Natural killer cell (primary cell): Measurements from ENCODE around the gene PTH. TPM values are rescaled to one million over a fixed set of nuclear protein-coding genes. Genes with fewer than 3 reads are reported as not detected.

Experiments used
- ATAC-seq, 3 donors: fragments of 150-1000 bp in 2 of 3; fragments of 200-7000 bp in 1 of 3; cut with Tn5 transposase; 1 replicate in 1 of 3; 2 replicates in 2 of 3; pipeline ENCODE4 v1.10.0; 2021; ENCODE audit warnings: mild to moderate bottlenecking in 2 of 3, moderate library complexity in 2 of 3
- DNase-seq, 2 donors: peaks; one replicate each; pipeline versions ENCODE4 v3.0.0 to v3.0.0-alpha.2; 2013 to 2021; ENCODE audit warnings: mixed read lengths in 1 of 2
- H3K27ac ChIP-seq: one replicate; pipeline ENCODE4 v1.5.1; 2013; ENCODE audit warnings: mild to moderate bottlenecking, low read length
- H3K27me3 ChIP-seq: one replicate; pipeline ENCODE4 v1.6.1; 2013; ENCODE audit warnings: low read length; ENCODE audit not compliant: control insufficient read depth, insufficient read depth
- H3K36me3 ChIP-seq: one replicate; pipeline ENCODE4 v1.6.1; 2013; ENCODE audit warnings: low read length; ENCODE audit not compliant: control insufficient read depth, insufficient read depth
- H3K4me1 ChIP-seq: one replicate; pipeline ENCODE4 v1.6.1; 2013; ENCODE audit warnings: low read length; ENCODE audit not compliant: control insufficient read depth, insufficient read depth
- H3K4me3 ChIP-seq: one replicate; pipeline ENCODE4 v1.5.1; 2013; ENCODE audit warnings: low read length
- H3K9me3 ChIP-seq: one replicate; pipeline ENCODE4 v1.6.1; 2013; ENCODE audit warnings: low read length; ENCODE audit not compliant: control insufficient read depth, insufficient read depth
- H3K27ac Mint-ChIP-seq, 2 donors: one replicate each; pipeline ENCODE4 v1.8.0; 2022; ENCODE audit warnings: mild to moderate bottlenecking in 2 of 2, mixed read lengths in 2 of 2, moderate library complexity in 1 of 2
- H3K27me3 Mint-ChIP-seq, 2 donors: one replicate each; pipeline ENCODE4 v1.8.0; 2022; ENCODE audit warnings: low read depth in 2 of 2, mixed read lengths in 2 of 2
- H3K36me3 Mint-ChIP-seq: one replicate; pipeline ENCODE4 v1.8.0; 2022; ENCODE audit warnings: mixed read lengths
- H3K4me1 Mint-ChIP-seq, 2 donors: one replicate each; pipeline ENCODE4 v1.8.0; 2022; ENCODE audit warnings: mixed read lengths in 2 of 2
- H3K4me3 Mint-ChIP-seq: one replicate; pipeline ENCODE4 v1.8.0; 2022; ENCODE audit warnings: mild to moderate bottlenecking, moderate library complexity, mixed read lengths
- H3K9me3 Mint-ChIP-seq, 2 donors: one replicate each; pipeline ENCODE4 v1.8.0; 2022; ENCODE audit warnings: mixed read lengths in 2 of 2
- WGBS: methylation state at CpG from one replicate; pipeline ENCODE4 v1.1.7; 2013; ENCODE audit warnings: missing lambda C conversion rate; ENCODE audit not compliant: insufficient coverage; 5-methylcytosine and 5-hydroxymethylcytosine counted together
- intact Hi-C: fragments of 100-400 bp; cut with micrococcal nuclease; formaldehyde crosslinking; loops from one replicate; pipeline ENCODE4 v1.14.2; 2022
- total RNA-seq, 4 donors: library from RNA; stranded (reverse); fragments of 120-200 nt in 1 of 4; gene quantifications; one replicate each; pipeline versions ENCODE4 v1.2.3 to v1.2.4, GENCODE V29; 2013 to 2022
- TF ChIP-seq, protein P1 (sequence below): fragments of 200-600 bp; IDR thresholded peaks from one replicate; pipeline ENCODE4 v1.8.0; 2022; ENCODE audit warnings: antibody characterized with exemption

Gene PTH
- total RNA-seq, 3 donors from 2014 or later (not counting 1 experiment from before 2014, with no cell fraction given) = not detected

GRCh38 chr11:13479688-13480087 lies 16.1 kb downstream of the PTH start:
- H3K27ac ChIP-seq = no peak overlapping the region
- Mint-ChIP-seq H3K4me3 (no peak overlapping the region), H3K9me3 (no peaks in the 10 kb centered on the region), H3K27me3 (peaks cover 25 to 30% of the 10 kb centered on the region in 2 donors), H3K4me1 (no peaks in the 10 kb centered on the region), H3K36me3 (no peaks in the 10 kb centered on the region), H3K27ac (no peak overlapping the region)
- H3K4me3 ChIP-seq = no peak overlapping the region
- 90% methylated on average over 3 of the region's 3 CpGs for WGBS
- H3K4me1 ChIP-seq = no peaks in the 10 kb centered on the region
- no peak for ATAC-seq
- DNase-seq = no peak
- no peaks in the 10 kb centered on the region for H3K27me3 ChIP-seq
- H3K36me3 ChIP-seq = no peaks in the 10 kb centered on the region
- TF ChIP-seq, protein P1, sequence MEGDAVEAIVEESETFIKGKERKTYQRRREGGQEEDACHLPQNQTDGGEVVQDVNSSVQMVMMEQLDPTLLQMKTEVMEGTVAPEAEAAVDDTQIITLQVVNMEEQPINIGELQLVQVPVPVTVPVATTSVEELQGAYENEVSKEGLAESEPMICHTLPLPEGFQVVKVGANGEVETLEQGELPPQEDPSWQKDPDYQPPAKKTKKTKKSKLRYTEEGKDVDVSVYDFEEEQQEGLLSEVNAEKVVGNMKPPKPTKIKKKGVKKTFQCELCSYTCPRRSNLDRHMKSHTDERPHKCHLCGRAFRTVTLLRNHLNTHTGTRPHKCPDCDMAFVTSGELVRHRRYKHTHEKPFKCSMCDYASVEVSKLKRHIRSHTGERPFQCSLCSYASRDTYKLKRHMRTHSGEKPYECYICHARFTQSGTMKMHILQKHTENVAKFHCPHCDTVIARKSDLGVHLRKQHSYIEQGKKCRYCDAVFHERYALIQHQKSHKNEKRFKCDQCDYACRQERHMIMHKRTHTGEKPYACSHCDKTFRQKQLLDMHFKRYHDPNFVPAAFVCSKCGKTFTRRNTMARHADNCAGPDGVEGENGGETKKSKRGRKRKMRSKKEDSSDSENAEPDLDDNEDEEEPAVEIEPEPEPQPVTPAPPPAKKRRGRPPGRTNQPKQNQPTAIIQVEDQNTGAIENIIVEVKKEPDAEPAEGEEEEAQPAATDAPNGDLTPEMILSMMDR = no peak
- no peaks in the 10 kb centered on the region for H3K9me3 ChIP-seq
- intact Hi-C loops = loop anchor here (10.0 kb wide), 1 partner anchor 235 kb away; no protein-coding TSS in a partner anchor

DNA sequence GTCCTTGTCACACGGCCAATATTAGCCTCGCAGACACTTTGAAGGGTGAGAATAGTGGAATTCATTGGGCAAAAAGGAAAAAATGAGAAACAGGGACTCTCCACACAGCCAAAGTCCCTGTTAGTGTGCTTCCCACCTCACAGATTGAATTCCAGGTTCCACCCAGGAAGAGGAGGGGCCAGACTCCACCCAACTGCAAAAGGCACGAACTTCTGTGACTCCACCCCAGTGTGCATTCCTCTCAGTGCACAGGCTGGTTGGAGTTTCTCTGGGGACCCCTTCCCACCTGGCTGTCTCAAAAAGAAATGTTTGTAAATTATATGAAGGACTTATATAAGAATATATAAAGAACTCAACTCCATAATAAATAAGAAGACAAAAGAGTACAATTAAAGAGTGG lies 20.7 kb downstream of the PTH start:
- DNase-seq (no peak), ATAC-seq (no peak)
- WGBS = 87% methylated on average over 3 of the region's 3 CpGs
- no peaks in the 10 kb centered on the region for H3K4me1 ChIP-seq
- Mint-ChIP-seq H3K27ac (no peak overlapping the region), H3K4me1 (no peaks in the 10 kb centered on the region), H3K9me3 (no peaks in the 10 kb centered on the region), H3K4me3 (no peak overlapping the region), H3K36me3 (no peaks in the 10 kb centered on the region), H3K27me3 (peaks cover 20 to 35% of the 10 kb centered on the region in 2 donors)
- TF ChIP-seq, protein P1 = no peak
- H3K27ac ChIP-seq = no peak overlapping the region
- H3K36me3 ChIP-seq = no peaks in the 10 kb centered on the region
- no peaks in the 10 kb centered on the region for H3K9me3 ChIP-seq
- intact Hi-C loops = no loop called here
- no peak overlapping the region for H3K4me3 ChIP-seq
- no peaks in the 10 kb centered on the region for H3K27me3 ChIP-seq

GRCh38 chr11:13473013-13473722 lies 22.6 kb downstream of the PTH start:
- no peaks in the 10 kb centered on the region for H3K36me3 ChIP-seq
- Mint-ChIP-seq H3K9me3 (no peaks in the 10 kb centered on the region), H3K4me3 (no peak overlapping the region), H3K27me3 (peaks cover 15 to 19% of the 10 kb centered on the region in 2 donors), H3K27ac (no peak overlapping the region), H3K36me3 (no peaks in the 10 kb centered on the region), H3K4me1 (no peaks in the 10 kb centered on the region)
- ATAC-seq = no peak
- no peaks in the 10 kb centered on the region for H3K9me3 ChIP-seq
- H3K27me3 ChIP-seq = no peaks in the 10 kb centered on the region
- TF ChIP-seq, protein P1 = no peak
- no peaks in the 10 kb centered on the region for H3K4me1 ChIP-seq
- H3K27ac ChIP-seq = no peak overlapping the region
- no peak overlapping the region for H3K4me3 ChIP-seq
- DNase-seq = no peak
- intact Hi-C loops = no loop called here
- WGBS = 85% methylated on average over 3 of the region's 3 CpGs

DNA sequence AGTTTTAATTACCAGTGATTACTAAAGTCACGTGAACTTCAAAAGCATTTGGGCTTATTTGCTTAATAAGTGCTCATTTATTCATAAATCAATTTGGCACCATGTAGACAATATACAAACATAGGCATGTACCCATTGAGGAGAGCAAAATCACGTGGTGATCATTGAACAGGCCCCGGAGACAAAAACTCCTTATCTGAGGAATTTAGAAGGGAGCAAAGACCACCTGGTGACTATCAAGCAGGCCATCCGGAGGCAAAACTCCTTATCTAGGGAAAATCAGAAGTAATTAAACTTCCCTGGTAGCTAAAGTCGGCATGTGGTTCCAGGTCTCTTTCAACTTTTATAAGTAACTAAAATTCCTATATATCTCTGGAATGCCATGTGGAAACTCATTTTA lies 27.0 kb downstream of the PTH start:
- H3K36me3 ChIP-seq = no peaks in the 10 kb centered on the region
- Mint-ChIP-seq H3K27me3 (peaks cover 7% of the 10 kb centered on the region in 2 donors), H3K27ac (no peak overlapping the region), H3K36me3 (no peaks in the 10 kb centered on the region), H3K9me3 (no peaks in the 10 kb centered on the region), H3K4me1 (peaks cover 8 to 9% of the 10 kb centered on the region in 2 donors), H3K4me3 (no peak overlapping the region)
- intact Hi-C loops = no loop called here
- no peaks in the 10 kb centered on the region for H3K9me3 ChIP-seq
- WGBS = 81% methylated on average over 5 of the region's 5 CpGs
- H3K4me1 ChIP-seq = peaks cover 4% of the 10 kb centered on the region
- no peak overlapping the region for H3K4me3 ChIP-seq
- H3K27ac ChIP-seq = no peak overlapping the region
- TF ChIP-seq, protein P1 = no peak
- no peak for DNase-seq
- H3K27me3 ChIP-seq = no peaks in the 10 kb centered on the region
- no peak for ATAC-seq
